ENCODE results near the gene CYP1A2. TPM values are rescaled to one million over a fixed set of nuclear protein-coding genes. Genes with fewer than 3 reads are reported as not detected.

Gene CYP1A2
- total RNA-seq, 2 experiments from 2014 or later = not detected

- POLR2A ChIA-PET = interaction anchor here (0.8 to 11.8 kb wide), 6 partner anchors 9 to 83 kb away, joined by 3 to 221 read pairs (median 6); partner anchors contain the start of gene CSK
- H3K27ac ChIP-seq (ENCODE audit: low read depth, low read length, poor library complexity, severe bottlenecking) = peak overlapping the region; percentile 99
- H2AFZ ChIP-seq (ENCODE audit: low read length) = no peak overlapping the region
- peaks cover 94% of the 10 kb centered on the region for H3K79me2 ChIP-seq (ENCODE audit: insufficient read depth, low read depth, low read length)
- H3K4me2 ChIP-seq (ENCODE audit: low read length) = peak overlapping the region; percentile 92
- peaks cover 86% of the 10 kb centered on the region for H3K4me1 ChIP-seq (ENCODE audit: insufficient read depth, low read length, poor library complexity, severe bottlenecking)
- no TSS peak for BruUV-seq (replicated peaks)
- no peaks in the 10 kb centered on the region for H3K9me2 ChIP-seq (ENCODE audit: insufficient read depth, low read length)
- TF ChIP-seq EZH2phosphoT487 (IDR thresholded peaks at IDR 0.05; ENCODE audit: borderline replicate concordance, low read depth, low read length) (no peak), CTCF (conservative IDR thresholded peaks at IDR 0.05; ENCODE audit: low read length) (peak; percentile 91)
- peak overlapping the region; percentile 97 for H3K4me3 ChIP-seq (ENCODE audit: low read depth, low read length, poor library complexity, severe bottlenecking)
- peak; percentile 97 for DNase-seq (ENCODE audit: low spot score)
- CTCF ChIA-PET (ENCODE audit: unreplicated experiment) = interaction anchor here (0.5 to 2.1 kb wide), 10 partner anchors 9 to 416 kb away, joined by 3 to 40 read pairs (median 5); no protein-coding TSS in a partner anchor
- no peaks in the 10 kb centered on the region for H3K9me3 ChIP-seq (ENCODE audit: low read length)
- H4K20me1 ChIP-seq (ENCODE audit: insufficient read depth, low read length) = peaks cover 19% of the 10 kb centered on the region; the same call in 1 of the 2 replicates
- peaks cover 80% of the 10 kb centered on the region for H3K36me3 ChIP-seq (ENCODE audit: insufficient read depth, low read length)
- intact Hi-C loops (cut with micrococcal nuclease; ENCODE audit: unreplicated experiment) = loop anchor here (1.0 to 5.0 kb wide), 3 partner anchors 10 to 665 kb away; partner anchors contain the start of gene SIN3A
Observed at GRCh38 chr15:74787251-74788041, 38.8 kb downstream of the CYP1A2 start.

- peaks cover 80% of the 10 kb centered on the region for H3K36me3 ChIP-seq (ENCODE audit: insufficient read depth, low read length)
- H3K9me2 ChIP-seq (ENCODE audit: insufficient read depth, low read length) = no peaks in the 10 kb centered on the region
- ChIA-PET POLR2A (interaction anchor here (0.8 to 11.8 kb wide), 5 partner anchors 9 to 83 kb away, joined by 3 to 221 read pairs (median 9); partner anchors contain the start of gene CSK), CTCF (ENCODE audit: unreplicated experiment) (interaction anchor here (0.5 to 2.1 kb wide), 7 partner anchors 9 to 415 kb away, joined by 3 to 40 read pairs (median 5); no protein-coding TSS in a partner anchor)
- peaks cover 26% of the 10 kb centered on the region; the same call in 1 of the 2 replicates for H4K20me1 ChIP-seq (ENCODE audit: insufficient read depth, low read length)
- BruUV-seq (replicated peaks) = TSS peak; percentile 96
- peaks cover 93% of the 10 kb centered on the region for H3K4me1 ChIP-seq (ENCODE audit: insufficient read depth, low read length, poor library complexity, severe bottlenecking)
- H2AFZ ChIP-seq (ENCODE audit: low read length) = no peak overlapping the region
- intact Hi-C loops (cut with micrococcal nuclease; ENCODE audit: unreplicated experiment) = loop anchor here (5.0 kb wide), 2 partner anchors 219 to 664 kb away; partner anchors contain the start of gene SIN3A
- peak overlapping the region; percentile 99 for H3K27ac ChIP-seq (ENCODE audit: low read depth, low read length, poor library complexity, severe bottlenecking)
- no peaks in the 10 kb centered on the region for H3K9me3 ChIP-seq (ENCODE audit: low read length)
- TF ChIP-seq EZH2phosphoT487 (IDR thresholded peaks at IDR 0.05; ENCODE audit: borderline replicate concordance, low read depth, low read length) (no peak), CTCF (conservative IDR thresholded peaks at IDR 0.05; ENCODE audit: low read length) (0 out of 2 replicates have a peak, but pooled peaks have one; percentile 4)
- peaks cover 94% of the 10 kb centered on the region for H3K79me2 ChIP-seq (ENCODE audit: insufficient read depth, low read depth, low read length)
- DNase-seq (ENCODE audit: low spot score) = peak; percentile 54
- H3K4me3 ChIP-seq (ENCODE audit: low read depth, low read length, poor library complexity, severe bottlenecking) = peak overlapping the region; percentile 97
- peak overlapping the region; percentile 92 for H3K4me2 ChIP-seq (ENCODE audit: low read length)
Observed at GRCh38 chr15:74788042-74788682, 39.5 kb downstream of the CYP1A2 start.

Measured in OCI-LY7 (cell line).